Measurements from ENCODE around the gene EPC2. TPM values are rescaled to one million over a fixed set of nuclear protein-coding genes. Genes with fewer than 3 reads are reported as not detected.
A peak's percentile ranks its signal among the peaks of the same experiment; 100 is the strongest.

EPC2 gene, protein sequence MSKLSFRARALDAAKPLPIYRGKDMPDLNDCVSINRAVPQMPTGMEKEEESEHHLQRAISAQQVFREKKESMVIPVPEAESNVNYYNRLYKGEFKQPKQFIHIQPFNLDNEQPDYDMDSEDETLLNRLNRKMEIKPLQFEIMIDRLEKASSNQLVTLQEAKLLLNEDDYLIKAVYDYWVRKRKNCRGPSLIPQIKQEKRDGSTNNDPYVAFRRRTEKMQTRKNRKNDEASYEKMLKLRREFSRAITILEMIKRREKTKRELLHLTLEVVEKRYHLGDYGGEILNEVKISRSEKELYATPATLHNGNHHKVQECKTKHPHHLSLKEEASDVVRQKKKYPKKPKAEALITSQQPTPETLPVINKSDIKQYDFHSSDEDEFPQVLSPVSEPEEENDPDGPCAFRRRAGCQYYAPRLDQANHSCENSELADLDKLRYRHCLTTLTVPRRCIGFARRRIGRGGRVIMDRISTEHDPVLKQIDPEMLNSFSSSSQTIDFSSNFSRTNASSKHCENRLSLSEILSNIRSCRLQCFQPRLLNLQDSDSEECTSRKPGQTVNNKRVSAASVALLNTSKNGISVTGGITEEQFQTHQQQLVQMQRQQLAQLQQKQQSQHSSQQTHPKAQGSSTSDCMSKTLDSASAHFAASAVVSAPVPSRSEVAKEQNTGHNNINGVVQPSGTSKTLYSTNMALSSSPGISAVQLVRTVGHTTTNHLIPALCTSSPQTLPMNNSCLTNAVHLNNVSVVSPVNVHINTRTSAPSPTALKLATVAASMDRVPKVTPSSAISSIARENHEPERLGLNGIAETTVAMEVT
- polyA plus RNA-seq (2012; ENCODE audit: insufficient read length, low read depth), result 11.8 TPM

DNA sequence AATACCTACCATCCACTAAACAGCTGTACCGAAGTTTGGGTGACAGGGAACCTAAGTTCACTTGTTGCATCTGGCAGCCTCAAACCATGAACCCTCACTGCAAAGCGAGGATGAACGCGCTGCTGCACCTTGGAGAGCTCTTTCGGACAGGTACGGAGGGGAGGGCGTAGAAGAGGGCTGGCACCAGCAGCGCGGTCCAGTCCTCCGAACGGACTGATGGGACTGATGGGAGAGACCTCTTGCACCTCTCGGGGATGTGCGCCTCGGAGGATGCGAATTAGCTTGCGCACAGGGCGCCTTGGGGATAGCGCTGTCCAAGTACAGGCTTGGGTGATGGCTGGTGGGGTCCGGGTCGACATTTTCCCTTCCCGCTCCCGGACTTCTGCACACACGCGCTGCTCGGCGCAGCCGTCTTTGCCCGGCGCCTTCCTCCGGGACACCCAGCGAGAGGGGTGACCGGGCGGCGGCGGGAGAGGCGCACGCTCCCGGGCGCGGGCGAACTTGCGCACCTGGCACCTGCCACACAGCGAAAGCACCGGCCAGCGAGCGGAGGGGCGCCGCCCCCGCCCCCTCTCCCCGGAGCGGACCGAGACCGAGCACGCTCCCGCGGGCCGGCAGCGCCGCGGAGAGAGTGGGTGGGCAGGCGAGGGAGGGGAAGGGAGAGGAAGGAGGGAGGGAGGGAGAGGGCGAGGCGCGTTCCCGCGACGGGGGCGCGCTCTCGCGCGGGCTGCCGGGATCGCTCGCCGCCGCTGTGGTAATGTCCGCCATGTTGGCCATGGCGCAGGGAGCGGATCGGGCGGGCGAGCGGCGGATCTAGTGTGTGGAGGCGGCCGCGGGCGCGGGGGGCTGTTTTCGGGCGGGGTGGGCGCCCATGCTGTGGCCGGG lies at the start of gene EPC2:
EPC2 (plus strand) TSS at position 754 of the 885 bp plus-strand sequence. CDS start 267 bp downstream, outside the sequence.
- TF ChIP-seq SIN3A (IDR thresholded peaks at IDR 0.05; ENCODE audit: borderline replicate concordance, insufficient read depth, low read length), result no peak
- peak; percentile 79; the same call in 1 of the 2 replicates for TF ChIP-seq POLR2AphosphoS5 (IDR thresholded peaks at IDR 0.05; ENCODE audit: low read depth, low read length)
- TF ChIP-seq, protein P1, sequence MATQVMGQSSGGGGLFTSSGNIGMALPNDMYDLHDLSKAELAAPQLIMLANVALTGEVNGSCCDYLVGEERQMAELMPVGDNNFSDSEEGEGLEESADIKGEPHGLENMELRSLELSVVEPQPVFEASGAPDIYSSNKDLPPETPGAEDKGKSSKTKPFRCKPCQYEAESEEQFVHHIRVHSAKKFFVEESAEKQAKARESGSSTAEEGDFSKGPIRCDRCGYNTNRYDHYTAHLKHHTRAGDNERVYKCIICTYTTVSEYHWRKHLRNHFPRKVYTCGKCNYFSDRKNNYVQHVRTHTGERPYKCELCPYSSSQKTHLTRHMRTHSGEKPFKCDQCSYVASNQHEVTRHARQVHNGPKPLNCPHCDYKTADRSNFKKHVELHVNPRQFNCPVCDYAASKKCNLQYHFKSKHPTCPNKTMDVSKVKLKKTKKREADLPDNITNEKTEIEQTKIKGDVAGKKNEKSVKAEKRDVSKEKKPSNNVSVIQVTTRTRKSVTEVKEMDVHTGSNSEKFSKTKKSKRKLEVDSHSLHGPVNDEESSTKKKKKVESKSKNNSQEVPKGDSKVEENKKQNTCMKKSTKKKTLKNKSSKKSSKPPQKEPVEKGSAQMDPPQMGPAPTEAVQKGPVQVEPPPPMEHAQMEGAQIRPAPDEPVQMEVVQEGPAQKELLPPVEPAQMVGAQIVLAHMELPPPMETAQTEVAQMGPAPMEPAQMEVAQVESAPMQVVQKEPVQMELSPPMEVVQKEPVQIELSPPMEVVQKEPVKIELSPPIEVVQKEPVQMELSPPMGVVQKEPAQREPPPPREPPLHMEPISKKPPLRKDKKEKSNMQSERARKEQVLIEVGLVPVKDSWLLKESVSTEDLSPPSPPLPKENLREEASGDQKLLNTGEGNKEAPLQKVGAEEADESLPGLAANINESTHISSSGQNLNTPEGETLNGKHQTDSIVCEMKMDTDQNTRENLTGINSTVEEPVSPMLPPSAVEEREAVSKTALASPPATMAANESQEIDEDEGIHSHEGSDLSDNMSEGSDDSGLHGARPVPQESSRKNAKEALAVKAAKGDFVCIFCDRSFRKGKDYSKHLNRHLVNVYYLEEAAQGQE (IDR thresholded peaks at IDR 0.05; ENCODE audit: insufficient read depth in 1 of 2, low read depth in 2 of 2, low read length in 2 of 2), result peak; percentile 58 to 86; a peak in 3 of 4 replicates
- TF ChIP-seq FOXP2 (optimal IDR thresholded peaks at IDR 0.05; ENCODE audit: borderline replicate concordance, extremely low read depth, extremely low read length, insufficient read depth), result peak; percentile 63
- peak; percentile 72; the same call in 1 of the 2 replicates for TF ChIP-seq TAF1 (IDR thresholded peaks at IDR 0.05; ENCODE audit: borderline replicate concordance, insufficient read depth, low read length)

DNA sequence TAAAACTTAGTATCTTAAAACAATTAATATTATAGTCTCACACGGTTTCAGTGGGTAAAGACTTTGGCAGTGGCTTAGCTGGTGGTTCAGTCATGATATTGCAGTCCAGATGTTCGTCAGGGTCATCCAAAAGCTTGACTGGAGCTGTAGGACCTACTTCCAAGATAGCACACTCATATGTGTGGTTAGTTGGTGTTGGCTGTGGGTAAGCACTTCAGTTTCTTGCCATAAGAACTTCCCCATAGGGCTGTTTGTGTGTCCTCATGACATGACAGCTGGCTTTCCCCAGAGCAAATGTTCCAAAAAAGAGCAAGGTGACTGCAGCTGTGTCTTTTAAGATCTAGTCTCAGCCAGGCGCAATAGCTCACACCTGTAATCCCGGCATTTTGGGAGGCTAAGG lies 48.5 kb upstream of the EPC2 start:
- TF ChIP-seq, protein P1 (IDR thresholded peaks at IDR 0.05; ENCODE audit: insufficient read depth in 1 of 2, low read depth in 2 of 2, low read length in 2 of 2), result no peak
- TF ChIP-seq TAF1 (IDR thresholded peaks at IDR 0.05; ENCODE audit: borderline replicate concordance, insufficient read depth, low read length) (no peak), FOXP2 (optimal IDR thresholded peaks at IDR 0.05; ENCODE audit: borderline replicate concordance, extremely low read depth, extremely low read length, insufficient read depth) (no peak), SIN3A (IDR thresholded peaks at IDR 0.05; ENCODE audit: borderline replicate concordance, insufficient read depth, low read length) (no peak), POLR2AphosphoS5 (IDR thresholded peaks at IDR 0.05; ENCODE audit: low read depth, low read length) (no peak)

DNA sequence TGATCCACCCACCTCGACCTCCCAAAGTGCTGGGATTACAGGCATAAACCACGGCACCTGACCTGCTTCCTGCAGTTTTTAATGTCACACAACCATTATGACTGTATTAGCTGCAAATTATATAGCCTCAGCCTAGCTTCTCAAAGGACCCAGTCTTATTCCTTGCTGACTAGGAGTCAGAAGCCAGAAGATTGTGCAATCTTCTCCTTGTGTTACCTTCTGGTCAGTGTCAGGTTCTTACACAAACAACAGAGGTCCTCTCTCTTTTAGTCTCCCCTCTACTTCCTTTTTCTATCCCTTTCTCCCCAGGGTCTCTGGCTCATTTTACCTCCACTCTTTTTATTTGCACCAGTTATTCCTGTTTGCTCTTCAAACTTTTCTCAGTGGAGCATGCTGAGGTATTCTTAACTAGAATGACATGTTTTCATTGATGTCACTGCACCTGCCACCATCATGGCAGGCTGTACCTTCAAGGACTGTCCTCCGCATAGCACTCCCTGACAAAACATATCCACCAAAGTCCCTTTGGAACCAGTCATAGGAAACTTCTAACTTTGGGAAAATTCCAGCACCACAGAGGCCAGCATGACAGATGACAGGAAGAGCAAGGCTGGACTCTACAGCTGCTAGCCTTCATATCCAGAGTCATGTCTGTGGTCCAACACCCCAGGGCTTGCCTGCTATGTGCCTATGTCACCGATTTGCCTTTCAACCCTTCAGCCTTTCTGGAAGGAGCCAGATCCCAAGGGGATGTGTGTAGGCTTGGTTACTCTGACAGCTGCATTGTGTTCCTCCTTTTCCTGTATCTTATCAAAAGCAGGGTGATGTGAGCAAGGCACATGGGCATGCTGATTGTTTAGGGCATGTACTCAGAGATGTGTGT lies 45.2 kb upstream of the EPC2 start:
- TF ChIP-seq POLR2AphosphoS5 (IDR thresholded peaks at IDR 0.05; ENCODE audit: low read depth, low read length) (no peak), TAF1 (IDR thresholded peaks at IDR 0.05; ENCODE audit: borderline replicate concordance, insufficient read depth, low read length) (no peak), SIN3A (IDR thresholded peaks at IDR 0.05; ENCODE audit: borderline replicate concordance, insufficient read depth, low read length) (no peak), FOXP2 (optimal IDR thresholded peaks at IDR 0.05; ENCODE audit: borderline replicate concordance, extremely low read depth, extremely low read length, insufficient read depth) (no peak)
- TF ChIP-seq, protein P1 (IDR thresholded peaks at IDR 0.05; ENCODE audit: insufficient read depth in 1 of 2, low read depth in 2 of 2, low read length in 2 of 2), result no peak

Measured in PFSK-1 (cell line).